SK-N-SH treated with all-trans-retinoic acid at 6 μM for 48 hours (cell line): ENCODE data around the gene PRLH.
A peak's percentile ranks its signal among the peaks of the same experiment; 100 is the strongest.

Source experiments
- ATAC-seq: fragments of 200-7000 bp; cut with Tn5 transposase; 3 replicates; pipeline ENCODE4 v1.9.1; 2020; ENCODE audit warnings: mild to moderate bottlenecking, moderate library complexity
- ARNTL ChIP-seq: fragments of 450-650 bp; formaldehyde crosslinking; IDR thresholded peaks from 2 replicates; pipeline ENCODE4 v1.5.0; 2020; ENCODE audit warnings: low read depth, mild to moderate bottlenecking, moderate library complexity, borderline replicate concordance
- BACH2 ChIP-seq: fragments of 250-450 bp; sonication (Bioruptor Pico); IDR thresholded peaks from 2 replicates; pipeline ENCODE4 v1.9.0; 2021; ENCODE audit warnings: mild to moderate bottlenecking, borderline replicate concordance
- CSDC2 ChIP-seq: fragments of 250-450 bp; sonication (Bioruptor Pico); IDR thresholded peaks from 2 replicates; pipeline ENCODE4 v1.5.0; 2020; ENCODE audit warnings: mild to moderate bottlenecking, moderate library complexity
- ESRRG ChIP-seq: fragments of 250-450 bp; sonication (Bioruptor Pico); IDR thresholded peaks from 2 replicates; pipeline ENCODE4 v1.6.1; 2021; ENCODE audit warnings: mild to moderate bottlenecking
- GLIS3 ChIP-seq: fragments of 250-450 bp; sonication (Bioruptor Pico); IDR thresholded peaks from 2 replicates; pipeline ENCODE4 v1.5.0; 2020; ENCODE audit warnings: mild to moderate bottlenecking, moderate library complexity
- ISL1 ChIP-seq: fragments of 250-450 bp; sonication (Bioruptor Pico); IDR thresholded peaks from 2 replicates; pipeline ENCODE4 v2.1.2; 2022; ENCODE audit warnings: mild to moderate bottlenecking, moderate library complexity
- OSR1 ChIP-seq: fragments of 250-450 bp; sonication (Bioruptor Pico); IDR thresholded peaks from 2 replicates; pipeline ENCODE4 v1.8.0; 2022; ENCODE audit warnings: moderate library complexity, mild to moderate bottlenecking, inconsistent platforms
- PATZ1 ChIP-seq: fragments of 250-450 bp; sonication (Bioruptor Pico); IDR thresholded peaks from 2 replicates; pipeline ENCODE4 v1.8.0; 2020; ENCODE audit warnings: mild to moderate bottlenecking, moderate library complexity, borderline replicate concordance
- PPARA ChIP-seq: fragments of 250-450 bp; sonication (Bioruptor Pico); IDR thresholded peaks from 2 replicates; pipeline ENCODE4 v1.5.0; 2020; ENCODE audit warnings: mild to moderate bottlenecking, borderline replicate concordance
- SNAI2 ChIP-seq: fragments of 250-450 bp; sonication (Bioruptor Pico); IDR thresholded peaks from 2 replicates; pipeline ENCODE4 v1.5.0; 2020; ENCODE audit warnings: mild to moderate bottlenecking, moderate library complexity
- TOX ChIP-seq: fragments of 250-450 bp; sonication (Bioruptor Pico); IDR thresholded peaks from 2 replicates; pipeline ENCODE4 v1.8.0; 2021; ENCODE audit warnings: mild to moderate bottlenecking, moderate library complexity, borderline replicate concordance
- ZC3H10 ChIP-seq: fragments of 250-450 bp; sonication (Bioruptor Pico); IDR thresholded peaks from 2 replicates; pipeline ENCODE4 v1.5.1; 2021; ENCODE audit warnings: mild to moderate bottlenecking, moderate library complexity
- ZFP3 ChIP-seq: fragments of 250-450 bp; sonication (Bioruptor Pico); IDR thresholded peaks from 2 replicates; pipeline ENCODE4 v1.5.0; 2020; ENCODE audit warnings: mild to moderate bottlenecking, moderate library complexity
- ZFP30 ChIP-seq: fragments of 450-650 bp; formaldehyde crosslinking; IDR thresholded peaks from 2 replicates; pipeline ENCODE4 v1.5.0; 2022; ENCODE audit warnings: mild to moderate bottlenecking, moderate library complexity
- ZNF565 ChIP-seq: fragments of 450-650 bp; formaldehyde crosslinking; conservative IDR thresholded peaks from 2 replicates; pipeline ENCODE4 v1.5.0; 2020; ENCODE audit warnings: low read depth, mild to moderate bottlenecking, moderate library complexity
- ZNF70 ChIP-seq: fragments of 450-650 bp; formaldehyde crosslinking; IDR thresholded peaks from 2 replicates; pipeline ENCODE4 v1.5.0; 2020; ENCODE audit warnings: mild to moderate bottlenecking, moderate library complexity
- ZNF8 ChIP-seq: fragments of 450-650 bp; formaldehyde crosslinking; IDR thresholded peaks from 2 replicates; pipeline ENCODE4 v1.5.0; 2020; ENCODE audit warnings: mild to moderate bottlenecking, moderate library complexity
- TF ChIP-seq, protein P1 (sequence below): fragments of 250-450 bp; sonication (Bioruptor Pico); IDR thresholded peaks from 2 replicates; pipeline ENCODE4 v1.5.1; 2021; ENCODE audit warnings: mild to moderate bottlenecking, moderate library complexity
- TF ChIP-seq, protein P2 (sequence below): fragments of 250-450 bp; sonication (Bioruptor Pico); IDR thresholded peaks from 2 replicates; pipeline ENCODE4 v1.5.1; 2020; ENCODE audit warnings: low read depth, mild to moderate bottlenecking, moderate library complexity
- TF ChIP-seq, protein P3 (sequence below): fragments of 250-450 bp; sonication (Bioruptor Pico); IDR thresholded peaks from 2 replicates; pipeline ENCODE4 v1.8.0; 2021; ENCODE audit warnings: low read depth, mild to moderate bottlenecking, moderate library complexity, borderline replicate concordance
- TF ChIP-seq, protein P4 (sequence below): fragments of 250-450 bp; sonication (Bioruptor Pico); IDR thresholded peaks from 2 replicates; pipeline ENCODE4 v1.5.0; 2020; ENCODE audit warnings: mild to moderate bottlenecking, moderate library complexity

PRLH gene

GRCh38 chr2:237572021-237572741, 5.8 kb downstream of the PRLH start:
- ATAC-seq, result peak; percentile 99
- TF ChIP-seq OSR1 (CRISPR knock-in tag) (no peak), ZFP3 (CRISPR knock-in tag) (no peak), ISL1 (CRISPR knock-in tag) (no peak), SNAI2 (no peak), GLIS3 (CRISPR knock-in tag) (no peak), ARNTL (CRISPR knock-in tag) (no peak), BACH2 (CRISPR knock-in tag) (no peak), PATZ1 (CRISPR knock-in tag) (no peak), PPARA (CRISPR knock-in tag) (no peak)
- TF ChIP-seq, protein P1, sequence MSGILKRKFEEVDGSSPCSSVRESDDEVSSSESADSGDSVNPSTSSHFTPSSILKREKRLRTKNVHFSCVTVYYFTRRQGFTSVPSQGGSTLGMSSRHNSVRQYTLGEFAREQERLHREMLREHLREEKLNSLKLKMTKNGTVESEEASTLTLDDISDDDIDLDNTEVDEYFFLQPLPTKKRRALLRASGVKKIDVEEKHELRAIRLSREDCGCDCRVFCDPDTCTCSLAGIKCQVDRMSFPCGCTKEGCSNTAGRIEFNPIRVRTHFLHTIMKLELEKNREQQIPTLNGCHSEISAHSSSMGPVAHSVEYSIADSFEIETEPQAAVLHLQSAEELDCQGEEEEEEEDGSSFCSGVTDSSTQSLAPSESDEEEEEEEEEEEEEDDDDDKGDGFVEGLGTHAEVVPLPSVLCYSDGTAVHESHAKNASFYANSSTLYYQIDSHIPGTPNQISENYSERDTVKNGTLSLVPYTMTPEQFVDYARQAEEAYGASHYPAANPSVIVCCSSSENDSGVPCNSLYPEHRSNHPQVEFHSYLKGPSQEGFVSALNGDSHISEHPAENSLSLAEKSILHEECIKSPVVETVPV (CRISPR knock-in tag), result no peak
- TF ChIP-seq, all 23 proteins: peak for 0

DNA sequence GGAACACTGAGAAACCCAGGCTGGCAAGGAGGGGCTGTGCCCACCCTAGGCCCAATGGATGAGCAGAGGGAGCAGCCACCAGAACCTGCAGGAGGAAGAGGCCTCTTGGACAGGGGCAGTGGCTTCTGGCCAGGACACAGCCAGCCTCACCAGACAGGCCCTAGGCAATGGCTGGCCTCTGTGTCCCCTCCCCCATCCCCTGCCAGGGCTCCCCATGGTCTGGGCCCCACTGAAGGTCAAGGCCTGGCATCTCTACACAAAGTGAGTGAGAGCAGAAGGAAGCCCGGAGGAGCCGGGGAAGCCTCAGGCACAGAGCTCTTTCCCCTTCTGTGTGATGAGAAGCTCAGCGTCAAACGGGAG, 6.3 kb downstream of the PRLH start:
- TF ChIP-seq, protein P1 (CRISPR knock-in tag), result no peak
- TF ChIP-seq TOX (CRISPR knock-in tag) (no peak), ZNF565 (CRISPR knock-in tag) (no peak), PATZ1 (CRISPR knock-in tag) (no peak)
- TF ChIP-seq, protein P2, sequence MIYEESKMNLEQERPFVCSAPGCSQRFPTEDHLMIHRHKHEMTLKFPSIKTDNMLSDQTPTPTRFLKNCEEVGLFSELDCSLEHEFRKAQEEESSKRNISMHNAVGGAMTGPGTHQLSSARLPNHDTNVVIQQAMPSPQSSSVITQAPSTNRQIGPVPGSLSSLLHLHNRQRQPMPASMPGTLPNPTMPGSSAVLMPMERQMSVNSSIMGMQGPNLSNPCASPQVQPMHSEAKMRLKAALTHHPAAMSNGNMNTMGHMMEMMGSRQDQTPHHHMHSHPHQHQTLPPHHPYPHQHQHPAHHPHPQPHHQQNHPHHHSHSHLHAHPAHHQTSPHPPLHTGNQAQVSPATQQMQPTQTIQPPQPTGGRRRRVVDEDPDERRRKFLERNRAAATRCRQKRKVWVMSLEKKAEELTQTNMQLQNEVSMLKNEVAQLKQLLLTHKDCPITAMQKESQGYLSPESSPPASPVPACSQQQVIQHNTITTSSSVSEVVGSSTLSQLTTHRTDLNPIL (CRISPR knock-in tag), result no peak
- ATAC-seq, result peak; percentile 6; the same call in 2 of the 3 replicates

GRCh38 chr2:237573721-237574415, 7.5 kb downstream of the PRLH start:
- ATAC-seq, result no peak
- TF ChIP-seq CSDC2 (CRISPR knock-in tag), result no peak
- TF ChIP-seq, protein P3, sequence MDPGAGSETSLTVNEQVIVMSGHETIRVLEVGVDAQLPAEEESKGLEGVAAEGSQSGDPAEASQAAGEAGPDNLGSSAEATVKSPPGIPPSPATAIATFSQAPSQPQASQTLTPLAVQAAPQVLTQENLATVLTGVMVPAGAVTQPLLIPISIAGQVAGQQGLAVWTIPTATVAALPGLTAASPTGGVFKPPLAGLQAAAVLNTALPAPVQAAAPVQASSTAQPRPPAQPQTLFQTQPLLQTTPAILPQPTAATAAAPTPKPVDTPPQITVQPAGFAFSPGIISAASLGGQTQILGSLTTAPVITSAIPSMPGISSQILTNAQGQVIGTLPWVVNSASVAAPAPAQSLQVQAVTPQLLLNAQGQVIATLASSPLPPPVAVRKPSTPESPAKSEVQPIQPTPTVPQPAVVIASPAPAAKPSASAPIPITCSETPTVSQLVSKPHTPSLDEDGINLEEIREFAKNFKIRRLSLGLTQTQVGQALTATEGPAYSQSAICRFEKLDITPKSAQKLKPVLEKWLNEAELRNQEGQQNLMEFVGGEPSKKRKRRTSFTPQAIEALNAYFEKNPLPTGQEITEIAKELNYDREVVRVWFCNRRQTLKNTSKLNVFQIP (CRISPR knock-in tag), result no peak
- no peak for TF ChIP-seq ZNF565 (CRISPR knock-in tag)
- no peak for TF ChIP-seq SNAI2
- TF ChIP-seq ZNF70 (CRISPR knock-in tag), result no peak
- TF ChIP-seq BACH2 (CRISPR knock-in tag), result no peak
- TF ChIP-seq ZC3H10 (CRISPR knock-in tag), result no peak
- TF ChIP-seq, protein P2 (CRISPR knock-in tag), result no peak
- TF ChIP-seq GLIS3 (CRISPR knock-in tag), result no peak
- TF ChIP-seq, protein P4, sequence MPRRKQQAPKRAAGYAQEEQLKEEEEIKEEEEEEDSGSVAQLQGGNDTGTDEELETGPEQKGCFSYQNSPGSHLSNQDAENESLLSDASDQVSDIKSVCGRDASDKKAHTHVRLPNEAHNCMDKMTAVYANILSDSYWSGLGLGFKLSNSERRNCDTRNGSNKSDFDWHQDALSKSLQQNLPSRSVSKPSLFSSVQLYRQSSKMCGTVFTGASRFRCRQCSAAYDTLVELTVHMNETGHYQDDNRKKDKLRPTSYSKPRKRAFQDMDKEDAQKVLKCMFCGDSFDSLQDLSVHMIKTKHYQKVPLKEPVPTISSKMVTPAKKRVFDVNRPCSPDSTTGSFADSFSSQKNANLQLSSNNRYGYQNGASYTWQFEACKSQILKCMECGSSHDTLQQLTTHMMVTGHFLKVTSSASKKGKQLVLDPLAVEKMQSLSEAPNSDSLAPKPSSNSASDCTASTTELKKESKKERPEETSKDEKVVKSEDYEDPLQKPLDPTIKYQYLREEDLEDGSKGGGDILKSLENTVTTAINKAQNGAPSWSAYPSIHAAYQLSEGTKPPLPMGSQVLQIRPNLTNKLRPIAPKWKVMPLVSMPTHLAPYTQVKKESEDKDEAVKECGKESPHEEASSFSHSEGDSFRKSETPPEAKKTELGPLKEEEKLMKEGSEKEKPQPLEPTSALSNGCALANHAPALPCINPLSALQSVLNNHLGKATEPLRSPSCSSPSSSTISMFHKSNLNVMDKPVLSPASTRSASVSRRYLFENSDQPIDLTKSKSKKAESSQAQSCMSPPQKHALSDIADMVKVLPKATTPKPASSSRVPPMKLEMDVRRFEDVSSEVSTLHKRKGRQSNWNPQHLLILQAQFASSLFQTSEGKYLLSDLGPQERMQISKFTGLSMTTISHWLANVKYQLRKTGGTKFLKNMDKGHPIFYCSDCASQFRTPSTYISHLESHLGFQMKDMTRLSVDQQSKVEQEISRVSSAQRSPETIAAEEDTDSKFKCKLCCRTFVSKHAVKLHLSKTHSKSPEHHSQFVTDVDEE (CRISPR knock-in tag), result no peak
- no peak for TF ChIP-seq ARNTL (CRISPR knock-in tag)
- no peak for TF ChIP-seq TOX (CRISPR knock-in tag)
- no peak for TF ChIP-seq ISL1 (CRISPR knock-in tag)
- TF ChIP-seq ESRRG, result no peak
- no peak for TF ChIP-seq ZNF8 (CRISPR knock-in tag)
- TF ChIP-seq ZFP3 (CRISPR knock-in tag), result no peak
- TF ChIP-seq ZFP30, result no peak
- no peak for TF ChIP-seq PPARA (CRISPR knock-in tag)
